ENCODE results near the gene LAMA3. TPM values are rescaled to one million over a fixed set of nuclear protein-coding genes. Genes with fewer than 3 reads are reported as not detected.

Gene LAMA3
- total RNA-seq, 2 donors from 2014 or later: 0.19 TPM; not detected in 1

GRCh38 chr18:23883277-23883790 lies 194.1 kb downstream of the LAMA3 start:
- no peaks in the 10 kb centered on the region for H3K27me3 Mint-ChIP-seq (ENCODE audit: low read depth)
- no peak overlapping the region for H3K27ac Mint-ChIP-seq
- peak; percentile 76 to 89 for ATAC-seq (replicated peaks in 1 of 2)

DNA sequence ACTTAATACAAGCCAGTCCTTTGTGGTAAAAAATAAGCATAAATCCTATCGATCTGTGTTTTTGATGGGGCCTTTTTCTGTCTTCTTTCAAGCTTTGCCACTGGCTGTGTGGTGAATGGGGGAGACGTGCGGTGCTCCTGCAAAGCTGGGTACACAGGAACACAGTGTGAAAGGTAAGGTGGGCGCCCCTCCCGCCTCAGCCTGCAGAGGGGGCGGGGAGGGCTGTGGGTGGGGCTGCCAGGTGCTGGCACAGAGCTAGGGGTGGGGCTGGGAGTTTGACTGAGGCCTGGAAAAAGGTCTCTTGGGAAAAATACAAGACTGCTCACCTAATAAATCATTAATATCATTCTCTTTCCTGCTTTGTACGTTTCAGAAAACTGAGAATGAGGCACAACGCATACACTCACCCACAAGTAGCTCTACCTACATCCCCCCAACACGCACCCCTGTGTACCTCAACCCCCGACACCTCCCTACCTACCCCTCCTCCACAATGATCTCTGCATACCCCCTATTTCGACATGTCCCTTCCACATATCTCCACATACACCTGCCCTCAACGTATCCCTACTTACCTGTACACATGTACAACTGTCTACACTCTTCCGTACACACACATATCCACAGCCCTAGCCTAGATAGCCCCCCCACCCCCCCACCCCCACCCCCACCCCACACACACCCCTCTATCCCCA lies 195.6 kb downstream of the LAMA3 start:
- no peaks in the 10 kb centered on the region for H3K27me3 Mint-ChIP-seq (ENCODE audit: low read depth)
- DNase-seq: no peak
- H3K36me3 Mint-ChIP-seq (ENCODE audit: insufficient read depth in 2 of 2): no peaks in the 10 kb centered on the region
- peaks cover 31% of the 10 kb centered on the region for H3K4me1 Mint-ChIP-seq (ENCODE audit: low read depth)
- no peak overlapping the region for H3K27ac Mint-ChIP-seq
- H3K9me3 Mint-ChIP-seq: no peaks in the 10 kb centered on the region
- no peak for ATAC-seq (replicated peaks in 1 of 2)
- no peak overlapping the region for H3K4me3 Mint-ChIP-seq

More at GRCh38 chr18:23883277-23883790, 194.1 kb downstream of the LAMA3 start:
- no peaks in the 10 kb centered on the region for H3K36me3 Mint-ChIP-seq (ENCODE audit: insufficient read depth in 2 of 2)
- peaks cover 31% of the 10 kb centered on the region for H3K4me1 Mint-ChIP-seq (ENCODE audit: low read depth)
- no peak overlapping the region for H3K4me3 Mint-ChIP-seq
- H3K9me3 Mint-ChIP-seq: no peaks in the 10 kb centered on the region
- DNase-seq: no peak

- Mint-ChIP-seq H3K27ac (peak overlapping the region; percentile 77), H3K27me3 (ENCODE audit: low read depth) (no peaks in the 10 kb centered on the region), H3K36me3 (ENCODE audit: insufficient read depth in 2 of 2) (no peaks in the 10 kb centered on the region), H3K4me3 (peak overlapping the region in 1 of 2 donors; percentile 40), H3K9me3 (no peaks in the 10 kb centered on the region), H3K4me1 (ENCODE audit: low read depth) (peaks cover 31% of the 10 kb centered on the region)
- peak in 1 of 2 donors; percentile 16 for ATAC-seq (replicated peaks in 1 of 2)
- no peak for DNase-seq
These were observed 196.5 kb downstream of the LAMA3 start for GRCh38 chr18:23885750-23886149.

GRCh38 chr18:23887035-23887434 lies 197.8 kb downstream of the LAMA3 start:
- H3K4me3 Mint-ChIP-seq: no peak overlapping the region
- ATAC-seq (replicated peaks in 1 of 2): no peak
- no peak overlapping the region for H3K27ac Mint-ChIP-seq
- no peaks in the 10 kb centered on the region for H3K9me3 Mint-ChIP-seq
- no peaks in the 10 kb centered on the region for H3K36me3 Mint-ChIP-seq (ENCODE audit: insufficient read depth in 2 of 2)
- peaks cover 31% of the 10 kb centered on the region for H3K4me1 Mint-ChIP-seq (ENCODE audit: low read depth)
- DNase-seq: no peak
- no peaks in the 10 kb centered on the region for H3K27me3 Mint-ChIP-seq (ENCODE audit: low read depth)

- Mint-ChIP-seq H3K4me1 (ENCODE audit: low read depth) (peaks cover 29% of the 10 kb centered on the region), H3K27me3 (ENCODE audit: low read depth) (no peaks in the 10 kb centered on the region), H3K9me3 (no peaks in the 10 kb centered on the region), H3K27ac (no peak overlapping the region), H3K4me3 (no peak overlapping the region), H3K36me3 (ENCODE audit: insufficient read depth in 2 of 2) (no peaks in the 10 kb centered on the region)
- DNase-seq (no peak), ATAC-seq (replicated peaks in 1 of 2) (no peak)
These were observed 198.2 kb downstream of the LAMA3 start for GRCh38 chr18:23887493-23887892.

- no peaks in the 10 kb centered on the region for H3K36me3 Mint-ChIP-seq (ENCODE audit: insufficient read depth in 2 of 2)
- H3K9me3 Mint-ChIP-seq: peaks cover 0 to 1% of the 10 kb centered on the region in 2 donors
- no peaks in the 10 kb centered on the region for H3K27me3 Mint-ChIP-seq (ENCODE audit: low read depth)
- H3K27ac Mint-ChIP-seq: no peak overlapping the region
- H3K4me1 Mint-ChIP-seq (ENCODE audit: low read depth): peaks cover 22% of the 10 kb centered on the region
- H3K4me3 Mint-ChIP-seq: no peak overlapping the region
- ATAC-seq (replicated peaks in 1 of 2): no peak
- DNase-seq: no peak
These were observed 199.6 kb downstream of the LAMA3 start for GRCh38 chr18:23888881-23889280.

GRCh38 chr18:23889907-23890306 lies 200.7 kb downstream of the LAMA3 start:
- H3K27me3 Mint-ChIP-seq (ENCODE audit: low read depth): no peaks in the 10 kb centered on the region
- H3K9me3 Mint-ChIP-seq: peaks cover 0 to 1% of the 10 kb centered on the region in 2 donors
- no peak for DNase-seq
- H3K27ac Mint-ChIP-seq: no peak overlapping the region
- H3K4me1 Mint-ChIP-seq (ENCODE audit: low read depth): peaks cover 13% of the 10 kb centered on the region
- no peak for ATAC-seq (replicated peaks in 1 of 2)
- no peaks in the 10 kb centered on the region for H3K36me3 Mint-ChIP-seq (ENCODE audit: insufficient read depth in 2 of 2)
- H3K4me3 Mint-ChIP-seq: no peak overlapping the region

DNA sequence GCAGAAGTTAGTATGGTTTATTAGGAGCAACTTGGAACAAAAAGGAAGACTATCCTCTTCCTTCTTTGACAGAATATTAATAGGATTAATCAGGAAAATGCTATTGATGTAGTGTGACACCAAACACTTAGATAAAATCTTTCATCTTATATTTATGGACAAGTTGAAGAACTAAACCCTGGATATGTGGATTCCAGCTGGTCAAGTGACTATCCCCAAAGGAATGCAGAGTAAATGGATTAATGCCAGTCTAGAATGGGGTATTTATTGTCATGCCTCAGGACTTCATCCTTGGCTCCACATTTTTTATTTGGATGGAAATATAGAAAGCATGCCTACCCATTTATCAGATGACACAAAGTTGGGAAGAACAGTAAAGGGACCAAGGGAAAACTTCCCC lies 201.3 kb downstream of the LAMA3 start:
- H3K4me1 Mint-ChIP-seq (ENCODE audit: low read depth): peaks cover 7% of the 10 kb centered on the region
- peaks cover 0 to 1% of the 10 kb centered on the region in 2 donors for H3K9me3 Mint-ChIP-seq
- no peak for ATAC-seq (replicated peaks in 1 of 2)
- H3K4me3 Mint-ChIP-seq: no peak overlapping the region
- no peaks in the 10 kb centered on the region for H3K36me3 Mint-ChIP-seq (ENCODE audit: insufficient read depth in 2 of 2)
- DNase-seq: no peak
- H3K27me3 Mint-ChIP-seq (ENCODE audit: low read depth): no peaks in the 10 kb centered on the region
- H3K27ac Mint-ChIP-seq: no peak overlapping the region

GRCh38 chr18:23893653-23894052 lies 204.4 kb downstream of the LAMA3 start:
- H3K4me1 Mint-ChIP-seq (ENCODE audit: low read depth): no peaks in the 10 kb centered on the region
- no peaks in the 10 kb centered on the region for H3K36me3 Mint-ChIP-seq (ENCODE audit: insufficient read depth in 2 of 2)
- no peaks in the 10 kb centered on the region for H3K27me3 Mint-ChIP-seq (ENCODE audit: low read depth)
- no peak overlapping the region for H3K27ac Mint-ChIP-seq
- peaks cover 0 to 1% of the 10 kb centered on the region in 2 donors for H3K9me3 Mint-ChIP-seq
- no peak overlapping the region for H3K4me3 Mint-ChIP-seq
- no peak for DNase-seq
- ATAC-seq (replicated peaks in 1 of 2): no peak

- no peak overlapping the region for H3K4me3 Mint-ChIP-seq
- H3K27me3 Mint-ChIP-seq (ENCODE audit: low read depth): no peaks in the 10 kb centered on the region
- no peaks in the 10 kb centered on the region for H3K36me3 Mint-ChIP-seq (ENCODE audit: insufficient read depth in 2 of 2)
These were observed 205.5 kb downstream of the LAMA3 start for GRCh38 chr18:23894661-23895175.

GRCh38 chr18:23897291-23897690 lies 208.0 kb downstream of the LAMA3 start:
- H3K27me3 Mint-ChIP-seq (ENCODE audit: low read depth): no peaks in the 10 kb centered on the region
- H3K9me3 Mint-ChIP-seq: peaks cover 0 to 1% of the 10 kb centered on the region in 2 donors
- H3K36me3 Mint-ChIP-seq (ENCODE audit: insufficient read depth in 2 of 2): no peaks in the 10 kb centered on the region
- no peak overlapping the region for H3K4me3 Mint-ChIP-seq
- peaks cover 6% of the 10 kb centered on the region for H3K4me1 Mint-ChIP-seq (ENCODE audit: low read depth)
- no peak overlapping the region for H3K27ac Mint-ChIP-seq
- ATAC-seq (replicated peaks in 1 of 2): no peak
- no peak for DNase-seq

More at GRCh38 chr18:23894661-23895175, 205.5 kb downstream of the LAMA3 start:
- DNase-seq: no peak
- ATAC-seq (replicated peaks in 1 of 2): no peak
- H3K4me1 Mint-ChIP-seq (ENCODE audit: low read depth): no peaks in the 10 kb centered on the region
- H3K9me3 Mint-ChIP-seq: peaks cover 0 to 1% of the 10 kb centered on the region in 2 donors
- no peak overlapping the region for H3K27ac Mint-ChIP-seq

DNA sequence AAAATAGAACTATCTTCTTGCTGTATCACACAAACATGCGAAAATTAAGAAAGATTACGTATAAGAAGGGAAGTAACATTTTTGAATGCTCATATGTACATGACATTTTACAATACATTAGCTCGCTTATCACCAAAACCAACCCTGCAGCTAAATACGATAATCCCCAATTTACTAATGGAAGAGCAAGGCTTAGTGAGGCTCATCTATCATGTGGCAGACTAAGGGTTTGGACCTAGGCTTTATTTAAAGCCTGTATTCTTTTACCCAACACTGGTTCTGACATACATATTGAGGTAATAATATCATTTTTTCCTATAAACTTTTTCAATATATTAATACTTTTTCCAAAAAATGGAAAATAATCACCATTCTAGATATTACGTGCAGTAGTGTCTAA lies 208.5 kb downstream of the LAMA3 start:
- DNase-seq (no peak), ATAC-seq (replicated peaks in 1 of 2) (no peak)
- no peaks in the 10 kb centered on the region for H3K27me3 Mint-ChIP-seq (ENCODE audit: low read depth)
- peaks cover 6% of the 10 kb centered on the region for H3K4me1 Mint-ChIP-seq (ENCODE audit: low read depth)
- H3K9me3 Mint-ChIP-seq: peaks cover 0 to 1% of the 10 kb centered on the region in 2 donors
- no peak overlapping the region for H3K27ac Mint-ChIP-seq
- H3K4me3 Mint-ChIP-seq: no peak overlapping the region
- H3K36me3 Mint-ChIP-seq (ENCODE audit: insufficient read depth in 2 of 2): no peaks in the 10 kb centered on the region

DNA sequence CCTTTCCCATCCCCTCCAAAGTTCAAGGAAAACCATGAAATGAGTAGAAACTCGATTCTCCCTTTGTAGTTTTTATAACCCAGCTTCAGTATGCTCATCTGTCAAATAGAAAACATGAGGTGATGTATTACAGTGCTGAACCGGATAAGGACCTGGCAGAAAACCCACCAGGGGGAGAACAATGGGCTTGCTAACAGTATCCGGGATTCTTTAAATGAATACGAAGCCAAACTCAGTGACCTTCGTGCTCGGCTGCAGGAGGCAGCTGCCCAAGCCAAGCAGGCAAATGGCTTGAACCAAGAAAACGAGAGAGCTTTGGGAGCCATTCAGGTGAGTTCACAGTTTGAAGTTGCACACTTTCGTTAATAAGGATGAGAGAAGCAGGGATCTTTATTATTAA lies 211.7 kb downstream of the LAMA3 start:
- DNase-seq: no peak
- no peak overlapping the region for H3K4me3 Mint-ChIP-seq
- peak in 1 of 2 donors; percentile 42 for ATAC-seq (replicated peaks in 1 of 2)
- H3K36me3 Mint-ChIP-seq (ENCODE audit: insufficient read depth in 2 of 2): no peaks in the 10 kb centered on the region
- H3K27ac Mint-ChIP-seq: no peak overlapping the region
- peaks cover 6% of the 10 kb centered on the region for H3K4me1 Mint-ChIP-seq (ENCODE audit: low read depth)
- no peaks in the 10 kb centered on the region for H3K27me3 Mint-ChIP-seq (ENCODE audit: low read depth)
- no peaks in the 10 kb centered on the region for H3K9me3 Mint-ChIP-seq

All from activated T-cell treated with anti-CD3 and anti-CD28 coated beads, Interleukin-2, amount 50 U/mL, for 72 hours (primary cell).